RKO (cell line): ENCODE results near the gene JUNB.

Experiments
- DNase-seq: peaks from one replicate; pipeline ENCODE4 v3.0.0-alpha.2; 2016; ENCODE audit warnings: low spot score

Gene JUNB

DNA sequence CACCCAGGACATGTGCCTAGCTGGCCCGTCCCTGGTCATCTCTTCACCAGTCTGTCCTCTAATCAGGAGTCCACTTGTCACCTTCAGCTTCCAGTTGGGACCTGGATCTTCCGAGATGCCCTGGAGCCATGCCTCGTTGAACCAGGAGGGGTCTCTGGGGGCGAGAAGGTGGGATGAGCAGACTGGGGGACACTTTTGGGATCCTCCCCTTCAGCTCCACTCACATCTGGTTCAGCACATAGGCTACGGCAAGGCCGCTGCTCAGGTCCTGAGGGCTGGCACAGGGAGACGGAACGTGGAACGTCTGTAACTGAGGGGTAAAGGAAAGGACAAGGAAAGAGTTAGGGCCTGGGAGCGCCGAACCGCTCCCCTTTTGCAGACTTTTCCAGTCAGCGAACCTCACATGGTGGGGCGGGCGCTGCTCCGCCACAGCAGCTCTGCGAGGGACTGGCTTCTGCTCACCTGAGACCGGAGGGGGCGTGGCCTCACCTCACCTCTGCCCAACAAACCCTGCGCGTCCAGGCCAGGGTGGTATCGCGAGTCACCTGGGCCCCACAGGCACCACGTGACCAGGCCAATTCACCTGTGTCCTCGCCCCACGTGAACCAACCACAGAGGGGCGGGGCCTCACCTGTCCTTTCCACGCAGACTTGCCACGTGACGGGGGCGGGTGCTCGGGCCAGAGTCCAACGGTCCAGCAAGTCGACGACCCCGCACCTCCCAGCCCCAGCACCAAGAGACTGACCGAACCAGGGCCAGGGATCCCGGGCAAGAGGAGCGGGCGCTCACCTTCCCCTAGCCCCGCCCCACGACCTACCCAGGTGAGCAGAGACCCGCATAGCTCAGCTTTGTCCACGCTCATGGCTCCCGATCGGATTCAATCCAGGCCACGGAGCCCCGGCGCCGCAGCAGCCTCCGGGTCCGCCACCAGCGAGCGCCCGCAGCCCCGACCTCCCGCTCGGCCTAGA is 16.4 kb upstream of the JUNB start, which contains the start of gene HOOK2:
HOOK2 (minus strand) TSS at position 965 of the 968 bp plus-strand sequence; CDS start at position 862, 103 bp downstream.
- no peak for DNase-seq

DNA sequence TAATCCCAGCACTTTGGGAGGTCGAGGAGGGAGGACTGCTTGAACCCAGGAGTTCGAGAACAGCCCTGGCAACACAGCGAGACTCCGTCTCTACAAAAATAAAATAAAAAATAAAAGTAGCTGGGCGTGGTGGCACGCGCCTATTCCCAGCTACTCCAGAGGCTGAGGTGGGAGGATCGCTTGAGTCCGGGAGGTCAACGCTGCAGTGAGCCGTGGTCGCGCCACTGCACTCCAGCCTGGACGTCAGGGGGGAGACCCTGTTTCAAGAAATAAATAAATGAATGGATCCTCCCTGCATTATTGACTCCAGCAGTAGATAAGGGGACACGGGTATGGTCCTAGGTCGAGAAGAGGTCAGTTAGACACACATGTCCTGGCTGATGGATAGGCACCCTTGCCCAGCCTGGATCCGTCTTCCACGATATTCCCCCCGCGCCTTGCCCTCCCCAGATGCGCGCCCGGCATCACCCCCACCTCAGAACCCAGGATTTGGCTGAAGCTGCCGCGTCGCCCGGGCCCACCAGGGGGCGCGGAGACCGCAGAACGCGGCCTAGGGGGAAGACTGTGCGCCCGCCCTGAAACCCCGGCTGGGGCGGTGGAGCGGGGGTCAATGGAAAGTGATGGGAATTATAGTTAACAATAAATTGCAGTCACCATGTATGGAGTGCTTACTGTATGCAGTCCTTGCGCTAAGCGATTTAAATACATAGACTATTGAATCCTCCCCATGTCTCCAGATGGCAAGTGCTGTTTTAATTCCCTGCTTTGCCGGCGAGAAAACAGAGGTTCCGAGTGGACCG is 13.9 kb upstream of the JUNB start:
- DNase-seq, result no peak

DNA sequence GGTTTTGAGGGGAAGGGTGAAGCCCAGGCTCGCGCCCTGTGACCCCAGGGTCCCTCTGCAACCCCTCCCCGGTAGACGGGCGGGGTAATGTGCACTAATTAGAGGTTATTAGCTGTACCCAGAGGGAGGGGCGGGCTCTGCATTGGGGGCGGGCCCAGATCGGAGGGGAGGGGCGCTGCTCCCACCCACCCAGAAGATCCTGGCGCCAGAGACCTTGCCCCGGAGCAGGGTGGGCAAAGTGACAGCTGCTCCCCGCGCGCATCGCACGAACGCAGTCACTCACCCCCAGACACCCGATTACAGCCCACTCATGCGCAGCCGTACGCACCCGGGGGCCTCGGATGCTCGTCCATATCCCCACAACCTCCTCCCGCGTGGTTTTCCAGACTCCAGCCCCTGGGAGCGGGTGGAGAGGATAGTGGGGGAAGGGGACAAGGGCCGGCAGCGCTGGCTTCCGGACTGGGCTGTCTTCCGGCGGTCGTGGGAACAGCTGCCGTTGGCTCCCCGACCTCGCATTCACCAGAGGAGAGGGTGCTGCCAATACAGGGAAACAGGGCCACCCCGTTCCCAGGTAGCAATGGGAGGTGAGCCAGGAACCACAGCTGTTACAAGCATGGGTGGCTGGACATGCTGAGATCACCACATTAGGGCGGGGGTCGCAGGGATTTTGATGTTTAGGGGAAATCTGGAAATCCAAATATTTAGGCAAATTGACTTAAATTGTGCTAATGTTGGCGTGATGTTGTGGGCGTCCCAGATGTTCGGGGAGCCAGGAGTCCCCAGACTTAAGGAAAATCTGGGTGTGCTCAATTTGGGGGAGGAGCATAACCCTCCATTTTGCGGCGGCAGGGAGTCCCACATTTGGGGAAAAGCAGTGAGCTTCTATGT is 13.0 kb upstream of the JUNB start:
- no peak for DNase-seq

DNA sequence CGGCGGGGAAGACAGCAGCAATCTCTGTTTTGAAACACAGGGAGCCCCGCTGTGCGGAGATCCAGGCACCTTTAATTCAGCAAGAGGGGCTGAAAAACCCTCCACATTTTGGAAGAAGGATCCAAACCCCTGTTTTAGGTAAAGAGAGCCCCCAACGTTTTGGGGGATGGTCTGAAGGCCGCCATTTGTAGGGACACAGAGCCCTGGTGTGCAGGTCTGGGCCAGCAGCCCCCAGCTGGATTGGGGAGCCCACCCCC is 12.5 kb upstream of the JUNB start:
- DNase-seq, result no peak

DNA sequence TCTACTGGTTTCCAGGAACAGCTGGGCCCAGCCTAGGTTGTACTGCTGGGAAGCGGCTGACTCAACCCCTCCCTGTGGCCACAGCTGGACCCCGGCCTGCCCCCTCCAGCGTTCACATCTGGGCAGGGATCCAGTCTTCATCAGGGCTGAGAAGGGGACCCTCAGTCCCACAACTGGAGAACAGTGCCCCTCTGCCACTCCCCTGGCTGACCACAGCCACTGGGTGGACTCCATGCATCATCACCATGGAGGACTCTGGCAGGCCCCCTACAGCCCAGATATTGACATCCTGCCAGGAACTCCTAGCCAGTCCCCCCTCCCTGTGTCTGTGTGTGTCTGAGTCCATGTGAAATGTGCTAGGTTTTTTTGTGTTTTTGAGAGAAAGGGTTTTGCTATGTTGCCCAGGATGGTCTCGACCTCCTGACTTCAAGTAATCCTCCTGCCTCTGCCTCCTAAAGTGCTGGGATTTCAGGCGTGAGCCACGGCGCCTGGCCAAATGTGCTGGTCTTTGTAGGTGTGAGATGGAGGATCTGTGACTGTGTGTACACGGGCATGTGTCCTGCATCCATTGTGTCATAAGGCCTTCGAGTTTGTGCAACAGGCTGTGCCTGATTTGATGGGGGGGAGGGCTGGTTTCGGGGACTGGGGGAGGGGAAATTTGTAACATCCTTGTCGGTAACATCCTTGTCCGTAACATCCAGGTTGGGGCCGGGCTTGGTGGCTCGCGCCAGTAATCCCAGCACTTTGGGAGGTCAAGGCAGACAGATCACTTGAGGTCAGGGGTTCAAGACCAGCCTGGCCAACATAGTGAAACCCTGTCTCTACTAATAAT is 11.9 kb upstream of the JUNB start:
- no peak for DNase-seq

DNA sequence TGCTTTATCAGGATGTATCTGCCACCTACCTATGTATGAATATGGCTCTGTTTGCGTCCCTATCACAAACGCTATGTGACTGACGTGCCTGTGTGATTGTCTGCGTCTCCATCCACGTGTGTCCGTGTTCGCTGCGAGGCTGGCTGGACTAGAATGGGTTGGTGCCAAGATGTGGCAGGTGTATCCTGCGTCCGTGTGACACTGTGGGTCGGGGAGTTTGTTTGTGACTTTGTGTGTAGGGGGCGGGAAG is 9.2 kb upstream of the JUNB start:
- no peak for DNase-seq

DNA sequence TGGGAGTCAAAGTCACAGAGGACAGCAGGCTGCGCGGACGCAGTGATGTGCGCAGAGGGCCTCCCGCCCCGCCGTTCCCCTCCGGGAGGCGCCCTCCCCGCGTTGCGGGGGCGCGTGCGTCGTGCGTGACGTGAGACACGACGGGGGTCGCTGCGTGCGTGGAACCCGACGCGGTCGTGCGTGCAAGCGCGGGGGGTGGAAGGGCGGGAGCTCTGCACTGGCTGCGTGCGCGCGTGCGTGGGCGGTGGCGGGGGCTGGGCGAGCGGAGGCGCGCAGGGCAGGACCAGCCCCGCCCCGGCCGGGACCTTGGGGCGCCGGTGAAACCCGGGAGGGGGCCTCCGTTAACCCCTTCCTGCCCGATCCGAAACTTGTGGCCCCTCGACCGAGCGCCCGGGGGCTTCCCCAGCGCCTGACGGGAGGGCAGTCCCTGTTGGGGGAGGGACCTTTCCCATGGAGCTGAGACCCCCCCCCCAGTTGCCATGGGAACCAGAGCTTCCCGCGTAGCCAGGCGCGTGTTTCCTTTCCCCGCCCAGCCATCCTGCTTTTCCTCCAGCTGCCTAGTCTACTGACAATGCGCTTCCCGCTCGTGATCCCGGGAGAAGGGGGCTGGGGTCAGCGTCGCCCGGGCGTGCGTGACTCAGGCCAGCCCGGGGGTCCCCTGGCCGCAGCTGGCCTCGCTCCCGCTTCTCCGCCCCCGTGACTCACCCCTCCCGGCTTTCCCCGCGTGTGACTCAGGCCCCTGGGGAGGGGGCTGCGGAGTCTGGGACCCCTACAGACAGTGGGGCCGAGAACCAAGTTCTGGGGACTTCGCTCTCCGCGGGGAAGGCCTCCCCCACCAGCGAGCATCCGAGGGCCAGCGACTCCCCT is 8.6 kb upstream of the JUNB start:
- DNase-seq, result peak; percentile 67

DNA sequence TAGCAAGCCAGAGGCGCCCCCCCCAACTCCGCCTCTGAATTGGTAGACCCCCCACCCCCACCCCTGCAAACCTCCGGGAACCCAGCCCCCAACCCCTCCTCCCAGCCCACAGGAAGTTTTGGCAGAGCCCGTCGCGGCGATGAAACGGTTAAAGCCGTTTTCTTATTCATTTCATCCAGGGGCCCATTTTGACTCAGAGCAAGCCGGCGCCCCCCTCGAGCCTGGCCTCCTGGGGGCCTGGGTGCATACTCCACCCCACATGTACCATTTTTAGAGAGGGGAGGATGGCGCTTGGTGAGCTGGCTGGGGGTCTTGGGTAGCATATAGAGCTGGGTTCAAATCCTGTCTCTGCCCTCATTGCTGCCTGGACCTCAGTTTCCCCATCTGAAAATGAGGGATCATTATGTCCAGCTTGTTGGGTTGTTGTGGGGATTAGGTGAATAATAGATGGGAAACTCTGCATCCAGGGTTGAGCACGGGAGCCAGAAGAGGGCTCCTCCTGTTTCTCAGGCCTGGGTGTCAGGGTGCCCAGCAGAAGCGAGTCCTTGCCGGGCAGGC is 7.9 kb upstream of the JUNB start:
- DNase-seq, result no peak

DNA sequence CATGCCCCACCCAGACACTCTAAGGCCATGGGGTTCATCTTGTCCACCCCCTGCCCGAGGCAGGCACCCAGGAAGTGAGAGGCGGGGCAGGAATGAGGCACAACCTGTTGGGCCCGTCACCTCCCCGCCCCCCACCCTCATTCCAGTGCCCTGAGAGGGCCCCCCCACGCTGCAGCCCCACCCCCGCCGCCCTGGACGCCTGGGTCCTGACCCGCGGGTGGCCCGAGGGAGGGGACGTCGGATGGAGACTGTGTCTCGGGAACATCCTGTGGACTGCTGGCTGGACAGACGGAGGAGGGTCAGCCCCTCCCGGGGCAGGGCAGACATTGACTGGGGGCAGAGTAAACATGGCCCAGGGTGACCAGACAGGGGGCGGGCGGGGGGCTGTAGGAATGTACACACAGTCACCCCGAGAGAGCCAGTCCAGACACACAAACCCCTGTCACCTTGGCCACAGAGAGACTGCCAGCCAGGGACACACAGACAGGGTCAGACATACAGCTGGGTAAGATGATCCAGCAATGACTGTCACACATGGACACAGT is 7.4 kb upstream of the JUNB start:
- DNase-seq, result no peak

DNA sequence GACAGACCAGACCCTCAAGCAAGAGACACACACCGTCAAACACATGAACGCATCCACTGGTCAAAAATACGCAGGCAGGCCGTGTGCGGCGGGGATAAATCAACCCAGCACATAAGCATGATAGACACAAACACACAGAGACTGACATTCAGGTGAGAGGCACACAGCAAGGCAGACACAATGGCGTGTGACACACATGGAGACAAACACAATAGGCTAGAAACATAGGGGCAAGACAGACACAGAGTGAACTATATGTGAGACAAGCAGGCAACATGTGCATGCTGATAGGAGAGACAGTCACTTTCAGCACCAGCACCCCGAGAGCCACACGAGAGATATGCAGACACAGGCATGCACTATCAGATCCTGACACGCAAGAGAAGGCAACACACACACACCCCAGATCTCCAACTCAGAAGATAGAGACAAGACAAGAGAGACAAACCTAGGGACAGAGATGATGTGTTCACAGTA is 6.9 kb upstream of the JUNB start:
- no peak for DNase-seq

DNA sequence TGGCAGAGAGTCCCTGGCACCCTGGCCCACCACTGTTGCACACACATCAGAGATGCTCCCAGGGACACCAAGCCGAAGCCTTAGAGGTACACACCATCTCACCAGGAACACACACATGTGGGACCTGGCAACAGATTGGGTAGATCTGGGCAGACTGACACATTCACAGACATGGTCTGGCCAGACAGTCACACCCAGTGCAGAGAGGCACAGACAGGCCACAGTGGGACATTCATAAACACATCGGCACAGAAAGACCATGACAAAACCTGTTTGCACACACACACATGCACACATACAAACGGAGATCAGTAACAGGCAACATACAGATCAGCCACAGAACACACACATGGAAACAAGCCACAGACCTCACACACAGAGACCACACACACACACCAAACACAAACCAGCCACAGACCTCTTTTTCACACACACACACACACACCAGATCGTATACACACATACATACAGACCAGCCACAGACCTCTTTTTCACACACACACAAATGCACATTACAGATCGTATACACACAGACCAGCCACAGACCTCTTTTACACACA is 6.3 kb upstream of the JUNB start:
- DNase-seq, result no peak

DNA sequence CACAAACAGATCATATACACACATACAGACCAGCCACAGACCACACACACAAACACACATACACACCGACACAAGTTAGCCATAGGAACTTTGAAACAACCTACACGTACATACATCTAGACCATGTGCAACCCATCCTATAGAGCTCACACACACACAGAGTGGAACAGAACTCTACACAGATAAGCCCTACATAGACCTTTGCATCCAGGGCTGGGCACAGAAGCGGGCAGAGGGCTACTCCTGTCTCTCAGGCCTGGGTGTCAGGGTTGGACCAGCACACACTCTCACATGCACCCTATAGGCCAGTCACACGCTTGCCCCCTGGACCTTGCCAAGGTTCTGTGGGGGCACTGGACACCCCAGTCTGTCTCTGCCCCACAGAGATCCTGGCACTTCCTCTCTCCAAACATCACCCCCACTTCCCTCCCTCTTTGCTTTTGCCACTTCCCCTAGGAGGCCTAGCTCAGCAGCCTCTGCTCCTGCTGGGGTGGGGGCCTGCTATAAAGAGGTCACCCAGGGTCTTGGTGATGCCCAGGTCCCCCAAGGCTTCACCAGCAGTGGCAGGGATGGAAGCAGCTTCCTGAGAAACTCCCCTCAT is 5.8 kb upstream of the JUNB start:
- DNase-seq, result no peak

DNA sequence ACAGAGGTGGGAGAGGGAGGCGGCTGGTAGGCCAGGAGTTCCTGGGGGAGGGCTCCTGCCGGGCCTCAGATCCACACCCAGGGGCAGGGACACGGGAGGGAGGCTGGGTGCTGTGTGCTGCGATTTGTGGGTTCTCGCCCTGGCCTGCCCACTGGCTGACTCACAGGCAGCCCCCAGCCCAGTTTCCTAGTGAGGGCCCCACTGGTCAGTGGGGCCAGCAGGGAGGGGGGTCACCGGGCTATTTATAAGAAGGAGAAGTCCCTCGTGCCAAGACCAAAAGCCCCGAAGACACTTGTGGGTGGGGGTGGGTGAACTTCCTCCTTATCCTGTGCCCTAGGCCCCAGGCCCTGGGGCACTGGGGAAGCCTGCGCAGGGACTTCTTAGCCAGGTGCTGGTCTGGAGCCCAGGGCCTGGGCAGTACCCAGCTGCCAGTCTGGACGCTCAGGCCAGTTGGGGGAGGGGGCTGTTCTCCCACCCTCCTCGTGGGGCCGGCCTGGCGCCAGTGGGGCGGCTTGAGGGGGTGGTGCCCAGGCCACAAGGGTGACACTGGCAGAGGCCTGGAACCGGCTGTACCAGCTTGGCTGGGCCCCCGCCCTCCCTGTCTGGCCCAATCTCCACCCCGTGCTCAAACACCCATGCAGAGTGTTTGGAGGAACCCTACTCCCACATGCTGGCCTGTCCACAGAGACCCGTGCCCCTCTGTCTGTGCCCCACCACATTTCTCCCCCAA is 5.0 kb upstream of the JUNB start:
- DNase-seq, result no peak

DNA sequence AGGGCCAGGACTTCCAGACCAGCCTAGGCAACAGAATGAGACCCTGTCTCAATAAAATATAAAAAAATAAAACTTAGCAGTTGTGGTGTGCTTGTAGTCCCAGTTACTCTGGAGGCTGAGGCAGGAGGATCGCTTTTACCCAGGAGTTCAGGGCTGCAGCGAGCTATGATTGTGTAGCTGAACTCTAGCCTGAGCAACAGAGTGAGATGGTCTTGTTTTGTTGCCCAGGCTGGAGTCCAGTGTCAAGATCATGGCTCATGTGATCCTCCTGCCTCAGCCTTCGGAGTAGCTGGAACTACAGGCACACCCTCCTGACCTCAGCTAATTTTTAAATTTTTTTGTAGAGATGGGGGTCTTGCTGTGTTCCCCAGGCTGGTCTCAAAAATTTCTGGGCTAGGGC is 4.3 kb upstream of the JUNB start:
- no peak for DNase-seq

DNA sequence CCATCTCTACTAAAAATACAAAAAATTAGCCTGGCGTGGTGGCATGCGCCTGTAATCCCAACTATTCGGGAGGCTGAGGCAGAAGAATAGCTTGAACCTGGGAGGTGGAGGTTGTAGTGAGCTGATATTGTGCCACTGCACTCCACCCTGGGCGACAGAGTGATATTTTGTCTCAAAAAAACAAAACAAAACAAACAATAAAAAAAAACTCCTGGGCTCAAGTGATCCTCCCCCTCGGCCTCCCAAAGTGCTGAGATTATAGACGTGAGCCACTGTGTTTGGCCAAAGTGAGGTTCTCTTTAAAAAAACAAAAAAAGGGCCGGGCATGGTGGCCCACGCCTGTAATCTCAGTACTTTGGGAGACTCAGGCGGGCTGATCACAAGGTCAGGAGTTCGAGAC is 3.8 kb upstream of the JUNB start:
- DNase-seq, result no peak

DNA sequence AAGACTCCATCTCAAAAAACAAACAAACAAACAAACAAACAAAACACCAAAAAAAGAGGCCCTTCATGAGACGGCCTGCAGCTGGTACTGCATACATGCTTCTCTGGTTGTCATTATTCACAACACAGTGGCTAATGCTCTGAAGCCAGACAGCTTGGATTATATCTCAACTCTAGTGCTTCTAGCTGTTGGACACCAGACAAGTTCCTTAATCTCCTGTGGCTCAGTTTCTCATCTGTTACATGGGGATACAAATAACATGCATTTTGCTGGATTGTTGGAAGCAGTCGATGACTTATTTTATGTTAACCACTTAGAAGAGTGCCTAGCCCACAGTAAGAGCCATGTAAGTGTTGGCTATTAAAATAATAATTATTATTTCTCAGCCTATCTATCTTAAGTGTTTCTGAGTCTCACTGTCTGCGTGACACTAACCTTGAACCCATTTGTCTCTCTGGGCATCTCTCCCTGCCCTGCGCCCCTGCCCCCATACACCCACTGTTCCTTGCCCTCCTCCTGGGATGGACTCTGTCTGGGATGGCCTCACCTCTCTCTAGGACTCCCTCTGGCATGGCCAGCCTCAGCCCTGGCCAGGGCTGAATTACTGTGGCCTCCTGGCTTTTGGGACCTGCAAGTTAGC is 3.1 kb upstream of the JUNB start:
- DNase-seq, result no peak

DNA sequence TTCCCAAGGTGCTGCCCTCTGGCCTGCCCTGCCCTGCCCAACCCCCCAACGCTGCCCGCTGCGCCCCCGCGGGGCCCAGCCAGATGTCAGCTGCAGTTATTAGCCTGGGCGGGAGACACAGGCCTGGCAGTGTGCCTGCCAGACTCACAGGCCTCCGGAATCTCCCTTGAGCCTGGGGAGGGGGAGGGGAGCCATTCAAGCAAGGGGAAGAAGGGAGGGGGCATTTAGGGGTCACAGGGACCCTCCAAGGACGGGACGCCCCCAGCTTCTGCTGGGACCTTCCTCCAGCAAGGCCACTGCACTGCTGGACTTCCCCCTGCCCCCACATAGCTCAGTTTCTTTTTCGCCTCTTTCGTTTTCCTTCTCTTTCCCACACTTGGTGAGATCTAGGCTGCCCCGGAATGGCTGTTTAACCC is 2.6 kb upstream of the JUNB start:
- DNase-seq, result no peak
